NCI-H1694 treated with DMSO at 0.1 percent for 48 hours (cell line): ENCODE data around the gene E2F2.
A peak's percentile ranks its signal among the peaks of the same experiment; 100 is the strongest.
"Not testable (repeated sequence)": the region's sequence is repeated elsewhere in the genome, so short reads cannot be mapped to it uniquely, and the experiment has no call there.

Experiments
- DNase-seq: peaks from one replicate; lab custom pipeline; 2025; lab: John Stamatoyannopoulos, UW

The E2F2 gene

DNA sequence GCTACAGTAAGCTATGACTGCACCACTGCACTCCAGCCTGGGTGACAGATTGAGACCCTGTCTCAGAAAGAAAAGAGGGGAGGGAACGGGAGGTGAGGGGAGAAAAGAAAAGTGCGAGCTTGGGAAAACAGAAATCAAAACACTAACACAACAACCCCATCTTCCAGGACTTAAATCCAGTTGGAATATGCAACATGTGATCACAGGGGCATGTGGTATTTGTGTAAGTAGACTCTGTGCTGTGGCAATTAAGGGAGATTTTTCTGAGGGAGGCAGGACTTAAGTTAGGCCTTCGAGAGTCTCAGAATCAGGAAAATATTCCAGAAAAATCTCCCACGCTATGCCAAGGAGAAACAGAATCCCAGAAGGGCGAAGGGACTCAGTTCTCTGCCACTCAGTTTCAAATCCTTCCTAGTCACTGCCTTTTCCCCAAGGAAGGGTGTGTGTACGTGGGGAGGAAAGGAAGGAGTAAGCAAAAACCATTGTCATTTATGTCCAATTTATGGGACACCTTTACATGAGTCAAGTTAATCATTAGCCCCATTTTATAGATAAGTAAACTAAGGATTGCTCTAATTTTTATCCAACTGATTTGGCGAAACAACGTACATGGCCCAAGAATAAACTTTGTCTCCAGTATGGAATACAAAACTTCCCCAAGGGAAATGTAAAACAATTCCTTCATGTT lies 16.0 kb upstream of the E2F2 start:
- no peak for DNase-seq

DNA sequence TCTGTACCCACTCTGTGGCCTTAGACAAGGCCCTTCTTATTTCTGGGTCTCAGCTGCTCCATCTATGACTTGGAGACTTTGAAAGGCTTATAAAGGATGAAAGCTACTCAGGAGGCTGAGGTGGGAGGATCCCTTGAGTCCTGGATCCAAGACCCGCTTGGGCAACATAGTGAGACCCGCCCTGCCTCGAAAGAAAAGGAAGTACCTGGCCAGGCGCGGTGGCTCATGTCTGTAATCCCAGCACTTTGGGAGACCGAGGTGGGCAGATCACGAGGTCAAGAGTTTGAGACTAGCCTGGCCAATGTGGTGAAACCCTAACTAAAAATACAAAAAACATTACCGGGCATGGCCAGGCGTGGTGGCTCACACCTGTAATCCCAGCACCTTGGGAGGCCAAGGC lies 14.8 kb upstream of the E2F2 start:
- DNase-seq, result no peak

DNA sequence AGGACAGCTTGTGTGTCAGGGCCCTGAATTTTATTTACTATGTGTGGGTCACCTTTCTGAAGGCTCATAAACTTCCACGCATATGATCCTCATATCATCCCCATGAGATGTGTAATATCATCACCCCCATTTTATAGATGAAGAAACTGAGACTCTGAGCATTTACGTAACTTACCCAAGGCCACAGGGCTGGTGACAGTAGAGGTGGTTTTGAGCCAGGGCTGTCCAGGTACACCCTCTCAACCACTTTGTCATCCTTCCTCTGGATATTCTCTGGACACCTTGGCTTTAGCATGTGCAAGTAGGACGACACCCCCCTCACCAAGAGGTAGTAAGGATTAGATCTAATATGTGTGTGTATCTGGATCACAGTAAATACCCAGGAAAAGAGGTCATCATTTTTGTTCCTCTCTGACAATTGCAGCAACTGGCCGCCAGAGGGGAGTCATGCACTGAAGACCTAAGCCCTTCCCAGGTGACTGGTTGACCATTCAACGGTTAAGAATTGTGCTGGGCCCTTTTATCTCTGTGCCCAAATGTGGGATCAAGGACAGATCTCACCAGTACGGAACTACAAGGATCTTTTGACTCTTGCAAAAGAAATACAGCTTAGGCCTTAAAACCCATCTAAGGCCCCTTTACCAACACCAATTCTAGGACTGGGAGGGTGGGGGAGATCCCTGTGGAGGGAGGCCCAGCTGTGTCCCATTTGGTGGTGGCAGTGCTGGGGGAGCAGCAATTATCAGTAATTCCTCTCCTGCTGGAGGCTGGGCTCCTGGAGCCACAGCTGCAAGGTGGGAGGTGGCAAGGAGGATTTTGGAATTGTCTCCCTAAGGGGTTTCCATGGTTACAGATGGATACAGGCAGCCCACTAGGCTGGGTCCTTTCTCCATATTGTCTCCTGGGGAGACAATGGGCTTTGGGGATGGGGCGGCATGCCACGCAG lies 13.7 kb upstream of the E2F2 start:
- DNase-seq, result peak; percentile 80

DNA sequence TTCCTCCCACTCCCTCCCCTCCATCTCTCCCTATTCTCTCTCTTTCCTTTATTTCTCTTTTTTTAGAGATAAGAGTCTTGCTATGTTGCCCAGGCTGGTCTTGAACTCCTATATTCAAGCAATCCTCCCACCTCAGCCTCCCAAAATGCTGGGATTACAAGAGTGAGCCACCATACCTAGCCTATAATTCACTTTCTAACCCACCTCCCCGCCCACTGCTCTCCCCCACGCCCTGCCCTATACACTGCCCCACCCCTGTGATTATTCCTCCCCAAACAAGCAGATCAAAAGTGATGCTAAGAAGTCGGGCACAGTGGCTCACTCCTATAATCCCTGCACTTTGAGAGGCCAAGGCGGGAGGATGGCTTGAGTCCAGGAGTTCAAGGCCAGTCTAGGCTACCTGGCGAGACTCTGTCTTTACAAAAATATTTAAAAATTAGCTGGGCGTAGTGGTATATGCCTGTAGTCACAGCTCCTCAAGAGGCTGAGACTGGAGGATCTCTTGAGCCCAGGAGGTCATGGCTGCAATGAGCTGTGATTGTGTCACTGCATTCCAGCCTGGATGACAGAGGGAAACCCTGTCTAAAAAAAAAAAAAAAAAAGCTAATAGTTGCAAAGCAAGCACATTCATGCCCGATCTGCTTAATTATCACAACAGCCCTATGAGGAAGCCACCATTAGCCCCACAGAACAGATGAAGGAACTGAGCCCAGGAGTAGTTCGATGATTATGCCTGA lies 12.8 kb upstream of the E2F2 start:
- no peak for DNase-seq

DNA sequence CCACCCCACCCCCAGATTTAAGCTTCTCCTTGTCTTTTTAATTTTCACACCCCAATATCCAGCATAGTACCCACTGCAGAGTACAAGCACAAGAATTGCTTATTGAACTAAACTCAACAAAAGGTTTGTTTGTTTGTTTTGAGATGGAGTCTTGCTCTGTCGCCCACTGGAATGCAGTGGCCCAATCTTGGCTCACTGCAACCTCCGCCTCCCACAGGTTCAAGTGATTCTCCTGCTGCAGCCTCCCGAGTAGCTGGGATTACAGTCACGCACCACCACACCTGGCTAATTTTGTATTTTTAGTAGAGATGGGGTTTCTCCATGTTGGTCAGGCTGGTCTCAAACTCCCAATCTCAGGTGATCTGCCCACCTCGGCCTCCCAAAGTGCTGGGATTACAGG lies 11.9 kb upstream of the E2F2 start:
- DNase-seq, result not testable (repeated sequence)

DNA sequence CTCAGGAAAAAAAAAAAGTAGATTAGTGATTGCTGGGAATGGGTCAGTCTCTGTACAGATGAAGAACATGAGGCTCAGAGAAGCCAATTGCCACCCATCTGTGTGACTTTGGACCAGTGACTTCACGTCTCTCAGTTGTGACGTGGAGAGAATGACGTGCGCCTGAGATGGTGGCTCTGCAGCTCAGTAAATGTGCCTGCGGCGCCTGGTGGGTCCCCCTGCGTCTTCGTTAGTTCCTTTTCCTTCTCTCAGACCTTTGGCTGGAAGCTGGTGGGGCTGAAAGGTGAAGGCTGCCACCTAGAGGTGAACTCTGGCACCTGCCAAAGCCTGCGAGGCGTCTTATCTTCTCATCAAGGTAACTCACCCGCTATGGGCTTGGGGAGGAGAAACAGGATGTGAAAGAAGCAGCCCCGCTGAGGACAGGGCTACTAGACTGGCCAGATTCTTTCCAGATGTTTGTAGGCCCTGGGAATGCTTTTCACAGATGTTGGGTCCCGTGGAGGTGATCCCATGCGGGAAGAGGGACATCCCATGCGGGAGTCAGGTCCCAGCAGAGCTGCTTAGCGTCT lies 8.7 kb upstream of the E2F2 start:
- DNase-seq, result peak; percentile 80

DNA sequence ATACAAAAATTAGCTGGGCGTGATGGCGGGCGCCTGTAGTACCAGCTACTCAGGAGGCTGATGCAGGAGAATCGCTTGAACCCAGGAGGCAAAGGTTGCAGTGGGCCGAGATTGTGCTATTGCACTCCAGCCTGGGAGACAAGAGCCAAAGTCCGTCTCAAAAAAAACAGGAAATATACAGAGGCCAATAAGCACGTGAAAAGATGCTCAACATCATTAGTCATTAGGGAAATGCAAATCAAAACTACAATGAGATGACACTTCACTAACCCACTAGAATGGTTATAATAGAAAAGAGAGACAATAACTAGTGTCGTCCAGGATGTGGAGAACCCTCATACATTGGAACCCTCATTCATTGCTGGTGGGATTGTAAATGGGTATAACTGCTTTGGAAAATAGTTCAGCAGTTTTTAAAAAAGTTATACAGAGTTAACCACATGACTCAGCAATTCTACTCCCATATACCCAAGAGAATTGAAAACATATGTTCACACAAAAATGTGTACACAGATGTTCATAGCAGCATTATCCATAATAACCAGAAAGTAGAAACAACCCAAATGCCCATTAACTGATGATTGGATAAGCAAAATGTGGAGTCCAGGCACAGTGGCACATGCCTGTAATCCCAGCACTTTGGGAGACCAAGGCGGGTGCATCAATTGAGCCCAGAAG lies 6.4 kb upstream of the E2F2 start:
- DNase-seq, result no peak

DNA sequence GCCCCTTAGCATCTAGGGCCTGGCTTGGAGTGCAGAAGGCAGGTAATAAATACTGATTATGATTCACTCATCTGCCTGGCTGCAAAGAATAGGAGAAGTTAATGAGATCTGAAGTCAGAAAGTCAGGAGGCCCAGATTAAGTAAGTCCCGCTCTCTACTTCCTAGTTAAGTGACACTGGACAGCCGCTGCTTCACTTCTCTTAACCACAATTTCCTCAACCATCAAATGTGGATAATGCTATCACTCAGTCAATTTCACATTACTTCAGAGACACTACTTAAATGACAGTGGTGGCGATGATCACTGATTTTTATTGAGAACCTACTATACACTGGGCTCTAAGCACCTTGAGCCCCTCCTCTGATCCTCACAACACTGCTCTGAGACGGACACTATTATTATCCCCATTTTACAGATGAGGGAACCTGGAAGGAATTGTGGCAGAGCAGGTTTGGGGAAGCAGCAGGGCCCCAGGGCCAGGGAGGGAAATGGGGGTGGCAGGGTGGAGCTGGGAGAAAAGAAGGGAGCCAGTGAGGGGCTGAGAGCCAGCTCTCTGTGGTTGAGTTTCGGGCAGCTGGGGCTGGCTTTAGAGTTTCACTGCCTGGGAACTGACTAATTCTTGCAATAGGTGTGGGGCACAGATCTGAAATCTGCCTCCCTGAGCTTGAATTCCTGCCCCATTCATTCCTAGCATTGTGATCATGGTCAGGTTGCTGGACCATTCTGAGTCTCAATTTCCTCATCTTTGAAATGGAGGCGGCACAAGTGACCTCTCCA lies 2.4 kb upstream of the E2F2 start:
- DNase-seq, result no peak

DNA sequence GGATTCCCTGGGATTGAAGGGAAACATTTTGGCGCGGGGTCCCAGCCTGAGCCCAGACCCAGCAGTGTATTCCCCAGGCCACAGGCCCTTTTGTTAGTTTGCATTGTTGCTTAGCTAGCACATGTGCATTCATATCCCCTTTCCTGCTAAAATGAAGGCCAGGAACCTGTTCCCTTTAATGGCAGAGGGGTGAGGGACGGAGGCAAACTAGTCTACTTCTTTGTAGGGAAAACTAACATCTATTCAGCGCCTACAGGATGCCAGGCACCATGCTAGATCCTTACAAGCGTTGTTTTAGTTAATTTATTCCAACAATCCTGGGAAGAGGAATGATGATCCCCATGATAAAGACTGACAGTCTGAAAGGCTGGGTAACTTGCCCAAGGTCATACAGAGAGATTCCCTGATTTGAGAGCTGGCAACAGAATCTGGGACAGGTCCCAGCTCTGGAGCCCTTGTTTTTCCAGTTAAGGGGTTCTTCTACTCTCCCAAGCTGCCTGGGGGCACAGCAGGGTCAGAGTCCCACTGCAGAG lies 595 bp upstream of the E2F2 start:
- no peak for DNase-seq

DNA sequence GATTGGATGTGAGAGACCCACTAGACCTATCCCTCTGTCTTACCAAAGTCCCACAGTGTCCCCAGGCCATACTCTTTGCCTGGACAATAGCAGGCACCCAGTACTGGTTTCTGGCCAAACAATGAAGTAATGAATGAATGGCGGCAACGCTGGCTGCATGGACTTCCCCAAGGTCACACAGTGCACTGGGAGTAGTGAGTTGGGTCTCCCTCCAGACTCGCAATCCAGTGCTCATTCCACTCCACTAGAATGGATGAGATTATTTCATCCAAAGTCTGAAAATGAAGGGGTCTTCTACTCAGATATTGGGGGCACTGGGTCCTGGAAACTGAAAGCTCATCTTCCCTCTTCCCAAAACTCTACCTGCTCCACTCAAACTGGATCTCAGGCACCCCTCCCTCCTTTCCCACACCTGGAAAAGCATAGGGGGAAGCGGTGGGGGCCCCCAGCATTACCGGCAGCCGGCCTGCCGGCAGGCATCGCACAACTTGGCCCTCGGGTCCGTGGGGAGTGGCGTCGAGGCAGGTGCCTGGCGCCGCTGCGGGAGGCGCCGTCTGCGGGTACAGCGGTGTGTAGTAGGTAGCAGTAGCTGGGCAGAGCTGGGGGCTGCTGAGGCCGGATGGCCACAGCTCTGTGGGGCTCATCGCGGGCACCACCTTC lies 816 bp downstream of the E2F2 start:
- no peak for DNase-seq

DNA sequence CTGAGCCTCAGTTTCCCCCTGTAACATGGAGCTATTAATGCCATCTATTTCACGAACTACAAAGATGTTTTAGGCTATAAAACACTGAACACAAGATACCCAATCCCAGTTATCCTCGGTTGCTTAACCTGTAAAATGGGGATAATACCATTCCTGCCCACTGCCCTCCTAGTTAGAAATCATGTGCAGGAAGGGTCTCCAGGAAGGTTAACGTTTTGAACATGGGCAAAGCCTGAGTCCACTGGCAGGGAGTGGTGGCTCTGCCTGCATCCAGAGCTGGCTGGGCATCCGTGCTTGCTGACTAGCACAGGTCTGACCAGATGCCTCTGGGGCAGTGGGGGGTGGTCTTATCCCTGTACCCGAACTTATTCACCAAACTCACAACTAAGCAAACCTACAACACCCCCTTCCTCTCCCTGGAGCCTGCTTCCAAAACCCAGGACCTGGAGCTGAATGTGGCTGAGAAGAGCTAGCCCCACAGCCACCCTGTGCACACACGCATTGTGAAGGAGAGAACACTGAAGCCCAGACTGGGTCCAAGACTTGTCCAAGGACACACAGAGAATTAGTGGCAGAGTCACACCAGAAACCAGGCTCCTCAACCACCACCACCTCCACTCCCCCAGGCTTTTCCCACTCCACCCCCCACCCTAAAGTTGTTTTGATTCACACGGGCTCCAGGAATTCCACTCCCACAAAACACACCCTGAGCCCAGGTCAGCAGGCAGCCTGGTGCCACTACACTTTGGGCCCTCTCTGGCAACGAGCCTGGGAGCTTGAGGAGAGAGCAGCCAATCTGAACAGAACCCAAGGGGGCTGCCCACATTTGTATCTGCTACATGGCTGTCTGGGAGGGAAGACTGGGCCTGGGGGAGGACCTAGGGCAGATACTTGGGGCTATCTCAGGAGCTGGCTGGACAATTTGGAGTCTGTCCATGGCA lies 1.6 kb downstream of the E2F2 start:
- DNase-seq, result no peak

DNA sequence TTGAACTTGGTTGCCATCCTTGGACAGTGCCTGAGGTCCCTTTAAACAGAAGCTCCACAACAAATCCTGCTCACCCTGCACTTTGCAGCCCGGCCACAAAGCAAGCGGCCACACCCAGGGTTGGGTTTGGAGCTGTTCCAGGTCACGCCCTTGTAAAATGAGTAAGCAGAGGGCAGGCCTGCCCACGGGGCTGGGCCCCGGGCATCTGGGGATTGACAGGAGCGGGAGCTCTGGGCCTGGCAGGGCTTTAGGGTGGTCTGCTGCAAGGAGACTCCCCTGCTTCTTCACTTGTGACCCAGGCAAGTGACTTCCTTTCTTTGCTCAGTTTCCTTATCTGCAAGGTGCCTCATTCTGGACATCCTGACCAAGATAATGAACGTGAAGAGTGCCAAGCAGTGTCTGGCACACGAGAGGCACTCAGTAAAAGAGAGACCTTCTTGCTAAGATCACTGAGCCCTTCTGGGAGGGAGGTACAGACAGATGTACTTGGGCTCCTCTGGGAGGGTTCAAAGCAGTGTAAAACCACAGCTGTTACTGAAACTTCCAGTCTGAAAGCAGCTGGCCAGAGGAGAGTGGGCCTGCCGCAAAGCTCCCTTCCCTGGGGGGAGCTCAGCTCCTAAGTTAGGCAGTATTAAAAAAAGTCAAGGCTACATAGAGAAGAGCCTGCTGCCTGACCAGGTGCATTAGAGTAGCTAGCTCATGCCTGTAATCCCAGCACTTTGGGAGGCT lies 2.6 kb downstream of the E2F2 start:
- peak; percentile 65 for DNase-seq

DNA sequence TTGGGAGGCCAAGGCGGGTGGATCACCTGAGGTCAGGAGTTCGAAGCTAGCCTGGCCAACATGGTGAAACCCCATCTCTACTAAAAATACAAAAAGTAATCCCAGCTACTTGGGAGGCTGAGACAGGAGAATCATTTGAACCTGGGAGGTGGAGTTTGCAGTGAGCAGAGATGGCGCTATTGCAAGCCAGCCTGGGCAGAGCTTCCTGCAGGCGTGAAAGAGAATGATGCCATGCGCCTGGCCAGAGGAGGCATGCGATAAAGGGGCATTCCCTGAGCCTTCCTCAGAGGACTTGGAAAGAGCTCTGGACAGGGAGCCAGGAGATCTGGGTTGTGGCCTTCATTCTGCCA lies 3.2 kb downstream of the E2F2 start:
- no peak for DNase-seq

DNA sequence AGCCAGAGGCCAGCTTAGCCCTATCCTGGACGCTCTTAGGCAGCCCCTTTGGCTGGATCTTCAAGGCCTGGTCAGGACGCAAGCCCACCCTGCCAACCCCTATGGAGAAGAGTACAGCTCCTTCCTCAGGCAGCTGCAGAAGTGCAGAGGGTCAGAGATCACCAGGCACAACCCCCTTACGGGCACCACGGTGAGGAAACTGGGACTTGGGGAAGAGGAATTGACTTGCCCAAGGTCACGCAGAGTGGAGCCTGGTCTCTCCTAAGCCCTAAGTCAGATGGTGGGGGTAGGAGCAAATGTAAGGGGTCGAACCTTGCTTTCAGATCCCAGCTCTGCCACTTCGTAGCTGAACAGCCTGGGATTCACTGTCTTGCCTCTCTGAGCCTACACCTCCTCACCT lies 3.7 kb downstream of the E2F2 start:
- DNase-seq, result no peak

DNA sequence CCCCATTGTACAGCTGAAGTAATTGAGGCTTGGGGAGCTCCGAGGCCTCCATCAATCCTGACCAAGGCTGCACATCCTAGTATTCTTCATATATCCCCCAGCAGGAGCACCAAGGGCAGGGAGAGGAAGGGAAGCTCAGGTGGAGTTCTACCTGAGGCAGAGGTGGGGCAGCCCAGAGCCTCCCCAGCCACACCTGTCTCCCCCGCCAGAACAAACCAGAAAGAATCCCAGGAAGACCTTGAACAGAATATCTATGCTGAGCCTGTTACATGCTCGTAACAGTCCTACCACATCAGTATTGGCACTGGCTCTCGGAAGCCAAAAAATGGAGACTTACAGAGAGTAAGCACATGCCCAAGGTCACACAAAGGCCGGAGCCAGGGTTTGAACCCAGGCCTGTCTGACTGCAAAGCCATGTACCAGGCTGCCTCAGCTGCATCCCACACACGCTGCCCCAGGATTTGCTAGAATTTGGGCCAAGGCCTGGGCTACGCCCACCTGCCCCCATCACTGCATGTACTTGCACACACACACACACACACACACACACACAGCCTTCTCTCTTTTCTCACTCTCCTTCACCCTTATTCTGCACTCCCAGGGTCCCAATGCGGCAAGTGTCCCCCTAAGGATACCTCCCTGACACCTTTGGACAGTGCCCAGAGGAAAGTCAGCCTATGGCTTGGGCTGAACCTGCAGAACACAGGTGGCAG lies 4.5 kb downstream of the E2F2 start:
- no peak for DNase-seq

DNA sequence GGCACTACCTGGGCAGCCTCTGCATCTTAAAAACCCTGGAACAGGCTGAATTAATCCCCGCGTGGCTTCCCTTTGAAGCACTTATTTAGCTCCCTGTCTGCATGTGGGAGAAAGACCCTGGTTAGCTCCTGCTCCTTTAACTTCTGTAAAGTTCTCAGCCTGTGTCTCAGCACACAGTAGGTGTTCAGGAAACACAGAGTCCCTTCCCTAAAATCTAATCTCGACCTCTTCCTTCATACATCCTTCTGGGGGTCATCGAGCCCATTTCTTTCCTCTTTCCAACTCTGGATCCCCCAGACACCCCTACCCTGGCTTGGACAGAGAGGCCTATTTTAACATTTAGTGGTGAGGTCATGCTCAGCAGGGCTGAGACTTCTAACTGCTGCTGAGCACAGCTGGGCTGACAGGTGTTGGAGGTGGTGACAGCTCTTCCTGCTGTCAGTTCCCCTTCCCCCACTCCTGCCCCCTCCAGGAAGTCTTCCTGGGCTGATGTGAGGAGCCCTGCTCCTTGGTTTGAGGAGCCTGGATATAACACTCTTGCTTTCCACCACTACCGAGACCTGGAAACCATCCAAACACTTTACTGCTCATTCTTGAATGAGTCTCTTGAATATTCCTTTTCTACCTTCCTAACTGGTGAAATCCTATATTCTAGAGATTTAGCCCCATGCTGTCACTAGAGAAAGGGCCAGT lies 5.3 kb downstream of the E2F2 start:
- DNase-seq, result no peak

DNA sequence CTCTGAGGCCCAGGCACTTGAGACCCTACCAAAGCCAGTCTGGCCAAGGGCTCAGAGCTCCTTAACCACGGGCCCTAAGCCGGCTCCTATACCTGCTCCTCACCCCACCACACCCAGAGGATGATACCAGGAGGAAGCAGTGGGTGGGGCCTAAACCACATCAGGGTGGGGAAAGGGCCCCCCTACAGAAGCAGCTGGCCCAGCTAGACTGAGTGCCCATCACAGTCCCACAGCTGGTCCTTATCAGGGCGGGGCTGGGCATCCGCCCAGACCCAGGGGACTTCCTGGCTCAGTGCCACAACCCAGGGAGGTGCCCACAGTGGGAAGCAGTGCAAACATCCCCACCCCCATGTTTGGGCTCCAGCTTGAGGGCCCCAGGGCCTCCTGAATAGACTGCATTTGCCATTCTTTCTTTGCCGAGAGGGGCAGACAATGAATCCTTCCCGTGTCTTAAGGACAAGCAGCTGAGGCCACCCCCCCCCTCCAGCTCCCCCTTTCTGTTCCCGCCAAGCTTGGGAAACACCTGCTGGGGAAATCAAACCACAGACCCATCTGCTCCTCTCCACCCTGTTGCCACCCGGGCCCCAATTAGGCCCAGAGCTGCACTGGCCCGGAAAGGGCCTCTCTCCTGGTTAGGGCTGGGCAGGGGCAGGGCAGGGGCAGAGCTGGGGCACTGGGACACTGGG lies 6.2 kb downstream of the E2F2 start:
- no peak for DNase-seq
